Frontal cortex (tissue), 4 donors: ENCODE results near the gene PEMT. TPM values are rescaled to one million over a fixed set of nuclear protein-coding genes. Genes with fewer than 3 reads are reported as not detected.
"Not testable (repeated sequence)": the region's sequence is repeated elsewhere in the genome, so short reads cannot be mapped to it uniquely, and the experiment has no call there.

Experiments used
- DNase-seq, 2 donors: peaks; one replicate each; pipeline ENCODE4 v3.0.0; 2012; ENCODE audit warnings: low spot score in 2 of 2
- FAIRE-seq: peaks from 2 replicates; lab custom pipeline; 2012; peaks lifted over from hg19 to GRCh38; lab: Jason Lieb, UNC
- total RNA-seq: library from RNA; depleted of rRNA; stranded (reverse); fragments of >200 nt; gene quantifications from one replicate; pipeline ENCODE4 v1.2.3, GENCODE V29; 2014
- donor health status: control.
- donor health status: control.
- donor health status: control.

PEMT gene
- total RNA-seq, 1 donor from 2014 or later: 17.1 TPM

GRCh38 chr17:17495536-17496188, 95.8 kb downstream of the PEMT start:
- DNase-seq (peak in 1 of 2 donors; percentile 49), FAIRE-seq (no peak)

- FAIRE-seq (no peak), DNase-seq (peak in 1 of 2 donors; percentile 45)
Measured at GRCh38 chr17:17494870-17495535, 96.5 kb downstream of the PEMT start.

- FAIRE-seq (no peak), DNase-seq (no peak)
Measured at GRCh38 chr17:17494499-17494869, 97.0 kb downstream of the PEMT start.

GRCh38 chr17:17493986-17494466, 97.5 kb downstream of the PEMT start:
- FAIRE-seq (no peak), DNase-seq (no peak)

GRCh38 chr17:17493249-17493985, 98.1 kb downstream of the PEMT start:
- DNase-seq (no peak), FAIRE-seq (no peak)

- no peak for FAIRE-seq
Measured at GRCh38 chr17:17492571-17492970, 98.9 kb downstream of the PEMT start.

GRCh38 chr17:17492085-17492484, 99.4 kb downstream of the PEMT start:
- DNase-seq: no peak
- FAIRE-seq: no peak

More at GRCh38 chr17:17492571-17492970, 98.9 kb downstream of the PEMT start:
- no peak for DNase-seq

GRCh38 chr17:17491546-17491988, 99.9 kb downstream of the PEMT start:
- no peak for FAIRE-seq

GRCh38 chr17:17491031-17491471, 100.5 kb downstream of the PEMT start:
- no peak for DNase-seq

More at GRCh38 chr17:17491546-17491988, 99.9 kb downstream of the PEMT start:
- DNase-seq: no peak

GRCh38 chr17:17487998-17488397, 103.5 kb downstream of the PEMT start:
- DNase-seq (no peak), FAIRE-seq (no peak)

More at GRCh38 chr17:17491031-17491471, 100.5 kb downstream of the PEMT start:
- FAIRE-seq: no peak

- not testable (repeated sequence) for DNase-seq, FAIRE-seq
Measured at GRCh38 chr17:17486416-17486815, 105.1 kb downstream of the PEMT start.

GRCh38 chr17:17485420-17485819, 106.1 kb downstream of the PEMT start:
- FAIRE-seq (no peak), DNase-seq (no peak)

GRCh38 chr17:17484451-17484899, 107.0 kb downstream of the PEMT start:
- DNase-seq (no peak), FAIRE-seq (no peak)

- no peak for FAIRE-seq
- no peak for DNase-seq
Measured at GRCh38 chr17:17481860-17482259, 109.6 kb downstream of the PEMT start.

- DNase-seq (no peak), FAIRE-seq (no peak)
Measured at GRCh38 chr17:17480593-17481148, 110.8 kb downstream of the PEMT start.

- FAIRE-seq: no peak
- no peak for DNase-seq
Measured at GRCh38 chr17:17479209-17479608, 112.3 kb downstream of the PEMT start.

- no peak for FAIRE-seq
- peak; percentile 96 to 97 for DNase-seq
Measured at GRCh38 chr17:17476865-17477467, 114.5 kb downstream of the PEMT start, which contains the start of gene MED9. MED9 (plus strand) TSS chr17:17477000; CDS start chr17:17477042, 42 bp downstream.

- no peak for DNase-seq
- FAIRE-seq: no peak
Measured at GRCh38 chr17:17474341-17474740, 117.2 kb downstream of the PEMT start.

GRCh38 chr17:17472333-17472920, 119.1 kb downstream of the PEMT start:
- no peak for FAIRE-seq
- DNase-seq: no peak
